ENCODE measurements around the gene SPI1.

Gene SPI1

DNA sequence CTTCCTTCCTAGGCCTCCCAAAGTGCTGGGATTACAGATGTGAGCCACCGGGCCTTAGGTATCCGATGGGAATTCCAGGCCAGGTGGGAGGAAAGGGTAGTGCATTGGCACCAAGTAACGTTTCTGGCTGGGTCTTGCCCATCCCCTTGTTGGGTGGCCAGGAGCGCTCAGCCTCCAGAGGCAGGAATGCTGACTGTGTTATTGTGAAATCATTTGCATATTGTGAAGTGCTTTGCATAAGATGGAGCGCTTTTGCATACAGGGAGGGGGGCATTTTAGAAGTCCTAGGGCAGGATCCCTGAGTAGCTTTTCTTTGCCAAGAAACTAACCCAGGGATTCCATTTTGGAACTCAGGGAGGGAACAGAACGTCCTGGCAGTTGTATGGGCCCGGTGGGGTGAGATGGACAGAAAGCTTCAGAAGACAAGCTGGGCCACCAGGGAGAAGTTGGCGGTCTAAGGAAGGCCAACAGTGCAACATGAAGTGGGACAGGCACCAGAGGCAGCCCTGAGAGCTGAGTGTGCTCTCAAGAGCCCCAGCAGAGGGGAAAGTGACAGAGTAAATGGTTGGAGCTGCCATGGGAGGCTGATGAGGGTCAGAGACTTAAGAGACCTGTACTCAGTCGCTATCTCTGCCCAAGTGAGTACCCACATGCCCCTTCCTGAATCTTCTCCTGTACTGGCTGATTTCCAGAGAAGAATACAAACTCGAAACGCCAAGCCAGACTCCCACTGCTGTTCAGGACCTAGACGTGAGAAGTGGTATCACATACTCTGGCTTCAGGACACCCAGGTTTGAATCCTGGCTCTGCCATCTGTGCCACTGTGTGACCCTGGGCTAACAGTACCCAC is 28.8 kb upstream of the SPI1 start:
- no peak for DNase-seq (ENCODE audit: low spot score)

DNA sequence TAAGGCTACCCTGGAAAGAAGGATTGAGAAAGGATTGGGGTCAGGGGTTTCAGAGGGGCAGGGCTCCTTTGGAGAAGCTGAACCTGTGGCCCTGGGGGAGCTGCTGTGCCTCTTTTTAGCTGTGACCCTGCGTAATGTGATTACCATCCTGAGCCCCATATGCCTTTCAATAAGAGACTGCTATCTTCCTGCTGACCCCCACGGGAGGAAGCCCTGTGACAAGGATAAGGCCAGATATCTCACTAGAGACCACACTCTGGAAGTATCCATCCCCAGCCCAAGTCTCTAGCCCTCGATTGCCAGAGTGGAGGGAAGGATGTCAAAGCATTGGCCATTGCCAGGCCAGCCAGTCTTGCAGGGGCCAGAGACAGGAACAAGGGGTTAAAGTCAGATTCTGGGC is 25.2 kb upstream of the SPI1 start:
- DNase-seq (ENCODE audit: low spot score), result no peak

DNA sequence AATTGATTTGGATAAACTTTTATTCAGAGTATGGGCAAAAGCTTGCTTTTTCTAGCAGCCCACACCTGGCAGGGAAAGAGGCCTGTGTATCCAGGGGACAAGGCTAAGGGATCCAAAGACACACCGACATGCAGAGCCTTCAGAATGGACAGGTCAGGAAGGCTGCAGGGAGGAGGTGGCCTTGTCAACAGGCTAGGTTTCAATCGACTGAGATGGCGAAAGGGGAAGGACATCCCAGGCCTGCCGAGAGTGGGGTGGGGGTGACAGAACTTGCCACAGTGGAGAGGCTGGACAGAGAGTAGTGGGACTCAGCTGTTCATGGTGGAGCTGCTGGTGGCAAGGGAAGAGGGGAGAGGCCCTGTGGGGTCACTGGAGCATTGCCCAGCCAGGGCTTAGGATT is 24.8 kb upstream of the SPI1 start:
- no peak for DNase-seq (ENCODE audit: low spot score)

DNA sequence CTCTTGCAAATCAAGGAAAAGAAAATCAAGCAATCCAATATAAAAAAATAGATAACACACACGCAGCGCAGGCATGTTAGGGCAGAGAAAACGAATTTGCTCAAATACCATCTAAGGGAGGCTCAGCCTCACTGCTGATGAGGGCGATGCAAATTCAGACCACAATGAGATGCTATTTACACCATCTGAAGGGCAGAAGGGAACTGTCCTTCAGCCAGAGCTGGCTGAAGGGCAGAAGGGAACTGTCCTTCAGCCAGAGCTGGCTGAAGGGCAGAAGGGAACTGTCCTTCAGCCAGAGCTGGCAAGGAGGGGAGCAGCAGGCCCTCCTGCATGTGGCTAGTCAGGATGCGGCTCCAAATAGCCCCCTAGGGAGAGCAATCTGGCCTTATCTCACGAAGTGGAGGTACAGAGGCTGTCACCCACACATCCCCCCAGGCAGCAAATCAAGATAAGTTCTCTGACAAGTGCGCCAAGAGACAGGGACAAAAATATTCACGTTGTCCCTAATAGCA is 22.5 kb upstream of the SPI1 start:
- DNase-seq (ENCODE audit: low spot score), result no peak

DNA sequence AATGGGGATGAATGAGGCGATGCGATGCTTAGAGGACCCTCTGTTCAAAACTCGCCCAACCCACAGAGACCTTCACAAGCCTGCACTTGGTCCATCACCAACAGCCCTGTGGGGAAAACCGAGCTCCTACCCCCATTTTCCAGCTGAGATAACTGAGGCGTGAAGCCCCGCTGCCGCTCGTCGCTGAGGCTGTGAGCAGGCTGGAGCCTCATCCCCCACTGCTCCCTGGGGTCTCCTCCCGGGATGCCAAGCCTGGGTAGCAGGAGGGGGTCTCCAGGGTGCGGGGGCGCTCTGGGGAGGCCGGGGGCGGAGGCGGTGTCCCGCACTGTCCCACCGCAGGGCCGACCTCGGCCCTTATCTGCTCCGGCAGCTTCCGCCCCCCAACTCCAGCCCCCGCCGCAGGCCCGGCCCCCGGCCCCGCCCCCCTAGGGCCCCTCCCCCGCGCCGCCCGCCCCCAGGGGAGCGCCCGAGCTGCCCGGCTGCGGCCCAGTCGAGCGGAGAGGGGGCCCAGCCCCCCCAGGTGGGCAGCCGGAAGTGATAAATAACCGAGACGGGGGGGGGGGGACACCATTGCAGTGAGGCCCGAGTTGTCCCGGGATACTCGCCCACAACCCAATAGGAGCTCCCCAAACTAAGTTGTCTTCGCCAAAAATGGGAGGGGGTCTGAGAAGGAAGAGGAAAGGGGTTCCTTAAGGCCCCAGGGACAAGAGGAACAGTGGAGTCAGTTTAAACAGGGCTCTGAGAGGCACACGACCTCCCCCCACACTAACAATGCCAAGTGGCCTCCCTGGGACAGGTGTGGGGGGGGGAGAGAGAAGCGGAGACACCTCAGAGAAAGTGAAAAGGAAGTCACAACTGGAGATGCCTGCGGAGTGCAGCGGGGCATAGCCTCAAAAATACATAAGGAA is 21.8 kb upstream of the SPI1 start:
- no peak for DNase-seq (ENCODE audit: low spot score)

DNA sequence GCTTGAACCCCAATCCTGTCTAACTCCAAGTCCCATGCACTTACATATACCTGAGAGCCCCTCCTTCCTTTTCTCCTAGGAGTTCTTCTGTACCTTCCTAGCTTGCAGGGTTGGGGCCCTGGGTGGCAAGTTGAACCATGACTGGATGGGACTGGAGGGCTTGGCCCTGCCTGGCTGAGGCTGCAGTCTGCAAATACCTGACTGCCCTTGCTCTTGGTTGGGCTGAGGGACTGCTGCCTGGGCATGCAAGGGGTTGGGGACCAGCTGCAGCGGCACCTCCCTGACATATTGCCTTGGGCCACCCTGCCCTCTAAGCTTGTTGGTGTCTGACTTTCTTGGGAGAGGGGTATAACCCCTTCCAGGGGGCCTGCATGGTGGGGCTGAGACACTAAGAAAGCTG is 20.2 kb upstream of the SPI1 start:
- no peak for DNase-seq (ENCODE audit: low spot score)

DNA sequence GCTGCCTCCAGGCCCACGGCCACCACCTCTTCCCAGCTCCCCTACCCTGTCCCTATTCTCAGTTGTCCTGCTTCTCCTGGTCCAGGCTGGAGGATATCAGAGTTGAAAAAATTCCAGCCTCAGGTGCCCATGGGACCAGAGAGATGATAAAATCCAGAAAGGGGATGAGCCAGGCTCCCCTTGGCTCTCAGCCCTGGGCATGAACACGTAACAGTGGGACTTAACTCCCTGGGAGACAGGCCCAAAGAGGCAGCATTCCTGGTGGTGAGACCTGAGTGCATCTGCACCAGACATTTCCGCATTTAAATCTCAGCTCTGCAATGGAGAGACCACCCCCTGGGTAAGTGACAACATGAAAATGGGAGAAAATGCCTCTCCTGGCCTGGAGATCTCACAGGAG is 19.7 kb upstream of the SPI1 start:
- DNase-seq (ENCODE audit: low spot score), result no peak

DNA sequence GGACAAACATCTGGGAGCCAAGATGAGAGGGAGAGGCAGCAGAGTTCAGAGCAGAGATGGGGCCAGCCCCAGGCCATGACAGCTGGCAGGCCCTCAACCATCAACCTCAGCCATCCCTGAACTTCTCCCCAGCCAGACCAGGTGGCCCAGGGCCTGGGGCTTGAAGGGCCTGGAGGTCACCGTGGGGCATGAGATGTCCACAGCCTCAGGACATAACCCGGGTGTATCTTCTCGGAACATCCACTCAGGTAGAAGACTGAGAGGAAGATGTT is 17.6 kb upstream of the SPI1 start:
- no peak for DNase-seq (ENCODE audit: low spot score)

DNA sequence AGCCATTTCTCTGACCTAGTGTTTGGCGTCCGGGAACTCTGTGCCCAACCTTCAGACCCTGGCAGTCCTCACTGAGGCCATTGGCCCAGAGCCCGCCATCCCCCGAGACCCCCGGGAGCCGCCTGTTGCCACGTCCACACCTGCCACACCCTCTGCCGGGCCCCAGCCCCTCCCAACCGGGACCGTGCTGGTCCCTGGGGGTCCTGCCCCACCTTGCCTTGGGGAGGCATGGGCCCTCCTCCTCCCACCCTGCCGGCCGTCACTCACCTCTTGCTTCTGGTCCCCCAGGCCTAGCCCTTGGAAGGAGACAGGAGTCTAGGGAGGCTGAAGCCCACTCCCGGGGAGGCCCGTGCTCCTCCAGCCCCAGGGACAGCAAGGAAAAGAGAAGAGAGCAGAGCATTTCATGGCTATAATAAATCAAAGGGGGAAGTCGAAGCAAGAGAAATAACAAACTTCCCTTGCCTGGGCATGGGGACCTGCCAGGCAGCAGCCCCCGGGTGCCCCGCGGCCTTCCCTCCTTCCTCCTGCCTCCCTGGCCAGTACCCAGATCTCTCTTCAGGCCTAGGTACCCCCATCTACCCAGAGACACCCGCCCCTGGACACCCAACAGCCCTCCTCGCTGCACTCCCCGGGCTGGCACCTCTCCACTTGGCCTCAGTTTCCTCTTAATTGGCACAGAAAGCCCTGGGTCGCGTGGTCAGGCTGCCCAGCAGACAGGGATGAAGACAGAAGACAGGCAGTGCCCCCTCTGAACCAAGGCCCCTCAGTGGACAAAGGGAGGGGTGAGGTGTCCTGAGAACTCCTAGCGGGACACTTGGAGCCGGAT is 17.1 kb upstream of the SPI1 start:
- DNase-seq (ENCODE audit: low spot score), result no peak

DNA sequence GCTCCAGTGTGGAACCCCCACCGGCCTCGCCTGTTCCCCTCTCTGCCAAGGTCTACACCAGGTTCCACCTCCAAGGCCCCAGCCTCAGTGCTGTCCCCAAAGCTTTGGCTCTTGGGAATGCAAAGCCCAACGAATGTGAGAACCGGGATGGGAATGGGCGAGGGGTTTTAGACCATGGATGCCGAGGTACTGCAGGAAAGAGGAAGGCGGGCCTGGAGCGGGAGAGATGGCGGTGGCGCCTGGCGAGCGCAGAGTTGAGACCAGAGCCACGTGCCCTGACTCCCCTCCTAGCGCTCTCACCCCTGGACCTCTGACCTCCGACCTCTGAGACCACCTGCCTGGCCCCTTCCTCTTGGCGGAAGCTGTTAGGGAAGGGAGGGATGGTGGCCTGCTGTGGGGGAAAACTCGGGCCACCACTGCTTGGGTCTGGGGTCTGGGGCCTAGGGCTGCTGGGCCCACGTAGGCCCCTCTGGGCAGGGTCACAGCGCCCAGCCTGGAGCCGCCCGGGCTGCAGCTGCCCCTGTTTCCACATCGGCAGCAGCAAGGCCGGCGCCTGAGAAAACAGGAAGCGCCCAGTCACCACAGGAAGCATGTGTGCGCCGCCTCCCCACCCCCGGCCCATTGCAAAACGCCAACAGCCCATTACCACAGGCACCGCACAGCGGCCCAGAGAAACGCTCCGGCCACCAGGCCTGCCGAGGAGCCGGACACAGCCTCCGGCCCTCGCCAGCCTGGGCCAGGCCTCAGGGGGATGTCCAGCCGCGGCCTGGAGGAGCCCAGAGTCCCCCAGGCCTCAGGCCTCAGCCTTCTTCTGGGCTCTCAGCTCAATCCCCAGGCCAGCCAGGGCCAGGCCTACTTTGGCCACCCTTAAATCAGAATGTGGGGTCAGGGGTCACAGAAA is 16.2 kb upstream of the SPI1 start:
- no peak for DNase-seq (ENCODE audit: low spot score)

DNA sequence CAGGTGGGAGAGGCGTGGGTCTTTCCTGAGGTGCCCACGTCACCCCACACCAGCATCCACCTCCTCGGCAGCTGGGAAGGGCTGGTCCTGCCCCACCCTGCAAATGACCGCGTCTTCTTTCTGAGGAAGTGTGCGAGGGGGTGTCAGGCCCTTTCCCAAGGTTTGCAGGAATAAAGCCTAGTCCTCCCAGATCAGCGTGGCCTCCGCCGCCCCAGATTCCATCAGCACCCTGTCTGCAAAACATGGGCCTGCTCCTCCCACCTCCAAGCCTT is 15.6 kb upstream of the SPI1 start:
- DNase-seq (ENCODE audit: low spot score), result no peak

DNA sequence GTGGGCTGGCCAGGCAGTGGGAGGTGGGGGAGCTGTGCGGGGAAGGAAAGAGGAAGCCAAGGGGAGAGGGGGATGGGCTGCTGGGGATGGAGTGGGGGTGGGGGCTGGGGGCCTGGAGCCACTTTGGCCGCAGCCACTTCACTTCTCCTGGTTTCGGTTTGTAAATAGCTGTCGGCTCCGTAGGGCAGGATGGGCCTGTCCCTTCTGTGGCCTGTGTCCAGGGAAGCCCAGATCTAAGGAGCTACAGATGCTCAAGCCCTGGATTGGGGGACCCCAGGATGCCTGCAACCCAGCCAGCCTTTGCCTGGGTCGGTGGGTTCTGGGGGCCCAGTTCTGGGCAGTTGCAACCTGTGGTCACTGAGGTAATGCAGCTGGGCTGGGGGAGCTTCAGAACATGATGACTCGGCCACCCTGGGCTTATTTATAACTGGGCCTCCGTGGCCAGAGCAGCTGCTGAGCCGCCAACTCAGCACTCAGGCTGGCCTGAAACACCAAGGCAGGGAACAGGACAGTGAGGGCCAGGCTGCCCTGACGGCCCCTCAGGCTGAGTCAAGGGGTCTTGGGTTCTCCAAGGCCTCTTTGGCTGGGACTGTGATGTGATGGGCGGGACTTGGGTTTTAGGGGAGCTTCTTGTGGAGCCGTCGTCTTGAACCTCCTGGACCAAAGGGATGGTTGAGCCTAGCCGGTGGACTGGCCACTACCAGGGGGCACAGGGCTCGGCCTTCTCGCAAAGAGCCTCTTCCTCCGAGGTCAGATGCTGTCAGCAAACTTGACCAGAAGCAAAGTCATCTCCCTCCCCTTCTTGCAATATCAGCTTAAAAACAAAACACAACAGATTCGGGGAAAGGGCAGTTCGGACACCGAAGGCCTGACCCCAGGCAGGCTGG is 15.1 kb upstream of the SPI1 start:
- peak; percentile 55 for DNase-seq (ENCODE audit: low spot score)

DNA sequence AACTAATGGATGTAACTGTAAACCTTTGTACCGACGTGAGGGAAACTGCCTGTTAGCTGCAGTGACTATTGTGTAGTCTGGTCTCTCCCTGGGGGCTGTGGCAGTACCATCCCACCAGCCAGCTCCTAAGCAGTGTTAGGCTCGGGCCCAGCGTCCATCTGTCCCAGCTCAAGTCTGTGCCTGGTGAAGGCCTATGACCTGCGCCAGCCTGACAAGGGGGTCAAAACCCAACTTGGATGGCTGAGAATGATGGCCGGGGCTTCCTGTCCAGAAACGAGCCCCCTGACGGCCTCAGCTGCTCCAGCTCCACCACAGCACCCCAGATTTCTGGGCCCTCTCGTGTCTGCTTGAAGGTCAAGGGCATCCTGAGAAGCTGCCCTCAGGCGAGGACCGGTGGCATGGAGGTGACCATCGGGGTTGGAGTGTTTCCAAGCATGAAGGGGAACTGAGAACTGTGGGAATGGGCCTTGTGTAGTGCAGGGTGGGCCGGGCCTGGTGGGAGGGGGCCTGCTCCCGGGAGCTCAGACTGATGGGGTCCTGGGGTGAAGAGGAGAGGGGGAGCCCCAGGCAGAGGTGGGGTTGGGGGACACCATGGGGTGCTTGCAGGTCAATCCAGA is 14.3 kb upstream of the SPI1 start:
- DNase-seq (ENCODE audit: low spot score), result no peak

DNA sequence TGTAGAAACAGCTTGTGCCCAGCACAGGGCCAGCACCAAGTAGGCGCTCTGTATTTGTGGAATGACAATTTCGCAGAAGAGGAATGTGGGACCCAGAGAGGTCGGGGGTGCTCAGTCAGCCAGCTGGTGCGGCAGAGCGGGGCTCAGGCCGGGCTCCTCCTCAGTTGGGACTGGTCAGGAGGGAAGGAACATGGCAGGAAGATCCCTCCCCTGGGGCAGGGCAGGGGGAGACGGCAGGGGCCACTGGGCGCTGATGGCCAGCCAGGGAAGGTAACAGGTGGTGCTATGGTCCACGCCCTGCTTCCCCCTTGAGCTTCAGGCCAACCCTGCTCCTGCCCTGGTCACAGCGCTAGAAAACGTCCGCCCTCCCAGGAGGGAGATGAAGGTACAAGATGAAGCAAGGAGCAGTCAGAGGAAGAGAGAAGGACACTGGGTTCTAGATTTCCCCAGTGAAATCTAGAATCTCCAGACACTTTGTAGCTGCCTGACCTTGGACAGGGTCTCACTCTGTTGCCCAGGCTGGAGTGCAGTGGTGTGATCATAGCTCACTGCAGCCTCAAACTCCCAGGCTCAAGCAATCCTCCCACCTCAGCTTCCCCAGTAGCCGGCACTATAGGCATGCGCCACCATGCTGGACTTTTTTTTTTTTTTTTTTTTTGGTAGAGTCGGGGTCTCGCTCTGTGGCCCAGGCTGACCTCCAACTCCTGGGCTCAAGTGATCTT is 13.5 kb upstream of the SPI1 start:
- DNase-seq (ENCODE audit: low spot score), result no peak

DNA sequence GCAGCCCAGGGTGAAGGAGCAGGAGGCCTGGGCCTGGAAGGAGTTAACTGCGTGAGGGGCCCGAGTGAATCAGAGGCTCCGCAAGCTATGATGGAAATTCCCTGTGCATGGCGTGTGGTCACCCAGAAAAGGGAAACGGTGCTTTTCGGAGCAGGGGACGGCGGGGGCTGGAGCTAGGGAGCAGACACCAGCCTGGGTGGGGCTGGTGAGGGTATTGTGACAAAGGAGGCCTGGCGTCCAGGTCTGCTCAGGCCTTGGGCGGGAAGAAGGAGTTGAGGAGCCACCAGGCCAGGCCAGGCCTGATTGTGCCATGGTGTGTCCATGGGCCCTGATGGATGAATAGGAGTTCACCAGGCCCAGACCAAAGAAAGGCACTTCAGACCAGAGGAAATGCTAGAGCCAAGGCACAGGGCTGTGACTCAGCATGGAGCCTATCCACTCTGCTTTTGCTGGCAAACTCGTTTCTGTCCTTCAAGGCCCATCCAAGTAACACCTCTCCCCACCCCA is 12.8 kb upstream of the SPI1 start:
- DNase-seq (ENCODE audit: low spot score), result no peak

DNA sequence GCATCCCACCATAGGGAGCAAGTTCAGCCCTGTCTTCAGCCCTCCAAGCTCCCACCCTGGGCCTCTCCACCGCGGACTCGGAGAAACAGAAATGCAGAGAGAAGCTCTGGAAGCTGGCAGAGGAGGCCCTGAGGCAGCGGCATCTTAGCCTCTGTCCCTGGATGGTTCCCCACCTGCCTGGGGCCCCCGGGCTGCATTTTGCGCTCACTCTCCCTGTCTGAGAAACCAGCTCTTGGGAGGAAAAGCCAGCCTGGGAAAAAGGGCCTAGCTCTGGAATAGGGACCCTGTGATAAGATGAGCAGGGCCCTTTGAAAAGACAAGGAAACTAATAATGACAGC is 12.0 kb upstream of the SPI1 start:
- DNase-seq (ENCODE audit: low spot score), result no peak

DNA sequence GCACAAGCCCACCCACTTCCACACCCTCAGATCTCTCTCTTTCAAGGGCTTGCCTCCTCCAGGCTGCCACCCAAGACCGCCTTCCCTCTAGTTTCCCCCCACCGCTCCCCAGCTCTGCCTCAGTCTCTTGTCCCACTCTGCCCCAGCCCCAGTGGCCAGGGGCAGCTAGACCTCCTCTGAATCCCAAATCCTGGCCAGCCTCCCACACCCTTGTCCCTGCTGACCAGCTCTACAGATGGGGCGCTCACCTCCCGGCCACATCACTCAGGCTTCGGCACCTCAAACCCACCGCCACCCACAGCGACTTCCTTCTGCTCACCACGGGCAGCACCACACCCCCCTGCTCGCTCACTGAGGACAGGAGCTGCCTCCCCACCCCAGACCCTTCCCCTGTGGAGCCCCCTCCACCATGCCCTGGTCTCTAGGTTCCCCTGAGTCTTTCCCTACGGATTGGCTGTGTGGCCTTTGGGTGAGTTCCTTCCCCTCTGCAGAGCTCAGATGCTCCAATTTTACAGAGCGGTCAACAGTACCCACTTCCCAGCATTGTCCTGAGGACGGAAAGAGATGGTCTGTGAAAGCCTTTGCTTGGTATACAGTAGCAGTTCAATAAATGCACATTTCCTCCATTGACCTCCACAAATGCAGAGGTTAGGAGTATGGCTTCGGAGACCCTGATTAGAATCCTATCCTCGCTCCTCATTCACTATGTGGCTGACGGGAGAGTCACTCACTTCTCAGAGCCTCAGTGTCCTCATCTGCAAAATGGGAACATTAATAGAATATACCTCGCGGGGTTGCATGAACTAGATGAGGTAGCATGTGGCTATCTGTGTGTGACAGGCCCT is 11.5 kb upstream of the SPI1 start:
- DNase-seq (ENCODE audit: low spot score), result no peak
